A673 (cell line): ENCODE measurements around the gene PPM1E. TPM values are rescaled to one million over a fixed set of nuclear protein-coding genes. Genes with fewer than 3 reads are reported as not detected.

Source experiments
- BruUV-seq: library from RNA; stranded (reverse); fragments of 400-500 nt; replicated peaks from 2 replicates; lab custom pipeline; 2021; lab: Mats Ljungman, UMichigan
- CTCF ChIA-PET: fragments of 300-600 bp; sonication (Branson Sonifier 250); formaldehyde crosslinking; loops from one replicate; lab custom pipeline; 2022; ENCODE audit warnings: antibody characterized with exemption; lab: Charles Lee
- POLR2A ChIA-PET: fragments of 300-600 bp; sonication (Branson Sonifier 250); formaldehyde crosslinking; loops from one replicate; lab custom pipeline; 2022; ENCODE audit warnings: antibody characterized with exemption; ENCODE audit not compliant: low non-redundant PET; lab: Charles Lee
- DNase-seq: peaks from one replicate; pipeline ENCODE4 v3.0.0-alpha.2; 2015; ENCODE audit warnings: low spot score
- H3K27ac ChIP-seq: fragments of 200-600 bp; sonication (generic); 2 replicates; pipeline ENCODE4 v1.5.1; 2016; ENCODE audit warnings: mixed run types, low read depth, mild to moderate bottlenecking, mixed read lengths, antibody characterized with exemption, low read length; ENCODE audit not compliant: poor library complexity, severe bottlenecking
- H3K27me3 ChIP-seq: fragments of 200-600 bp; sonication (generic); replicated peaks from 2 replicates; pipeline ENCODE4 v1.6.1; 2017; ENCODE audit warnings: mixed run types, low read depth, mild to moderate bottlenecking, mixed read lengths, antibody characterized with exemption, low read length; ENCODE audit not compliant: insufficient read depth, poor library complexity
- H3K36me3 ChIP-seq: fragments of 200-600 bp; sonication (generic); 2 replicates; pipeline ENCODE4 v1.6.1; 2016; ENCODE audit warnings: mixed run types, mild to moderate bottlenecking, mixed read lengths, antibody characterized with exemption, low read length; ENCODE audit not compliant: insufficient read depth, poor library complexity, severe bottlenecking
- H3K4me1 ChIP-seq: fragments of 200-600 bp; sonication (generic); 2 replicates; pipeline ENCODE4 v1.6.1; 2017; ENCODE audit warnings: mixed run types, mild to moderate bottlenecking, mixed read lengths, antibody characterized with exemption, low read length; ENCODE audit not compliant: insufficient read depth, poor library complexity, severe bottlenecking
- H3K4me3 ChIP-seq: fragments of 200-600 bp; sonication (generic); 2 replicates; pipeline ENCODE4 v1.5.1; 2016; ENCODE audit warnings: low read depth, mixed run types, mild to moderate bottlenecking, mixed read lengths, low read length; ENCODE audit not compliant: poor library complexity, severe bottlenecking
- H3K9me3 ChIP-seq: fragments of 200-600 bp; sonication (generic); 2 replicates; pipeline ENCODE4 v1.6.1; 2016; ENCODE audit warnings: mixed run types, low read depth, mild to moderate bottlenecking, mixed read lengths, antibody characterized with exemption, low read length; ENCODE audit not compliant: poor library complexity, severe bottlenecking
- EZH2 ChIP-seq: fragments of 200-600 bp; sonication (generic); IDR thresholded peaks from 2 replicates; pipeline ENCODE4 v1.6.1; 2017; ENCODE audit warnings: borderline replicate concordance, low read depth, mild to moderate bottlenecking, mixed read lengths, antibody characterized with exemption, low read length; ENCODE audit not compliant: poor library complexity, severe bottlenecking
- intact Hi-C: fragments of 100-400 bp; cut with micrococcal nuclease; formaldehyde crosslinking; loops from one replicate; pipeline ENCODE4 v1.10.0; 2022; ENCODE audit not compliant: unreplicated experiment
- total RNA-seq: library from RNA; stranded (reverse); gene quantifications from 2 replicates; pipeline ENCODE4 v1.2.3, GENCODE V29; 2021
- TF ChIP-seq, protein P1 (sequence below): fragments of 300-800, 200-600 bp; sonication (generic); conservative IDR thresholded peaks from 2 replicates; pipeline ENCODE4 v1.5.1; 2017; ENCODE audit warnings: low read depth, mild to moderate bottlenecking, antibody characterized with exemption, low read length, moderate library complexity, mixed read lengths

The PPM1E gene
- total RNA-seq, 1 experiment from 2014 or later = 6.0 TPM

DNA sequence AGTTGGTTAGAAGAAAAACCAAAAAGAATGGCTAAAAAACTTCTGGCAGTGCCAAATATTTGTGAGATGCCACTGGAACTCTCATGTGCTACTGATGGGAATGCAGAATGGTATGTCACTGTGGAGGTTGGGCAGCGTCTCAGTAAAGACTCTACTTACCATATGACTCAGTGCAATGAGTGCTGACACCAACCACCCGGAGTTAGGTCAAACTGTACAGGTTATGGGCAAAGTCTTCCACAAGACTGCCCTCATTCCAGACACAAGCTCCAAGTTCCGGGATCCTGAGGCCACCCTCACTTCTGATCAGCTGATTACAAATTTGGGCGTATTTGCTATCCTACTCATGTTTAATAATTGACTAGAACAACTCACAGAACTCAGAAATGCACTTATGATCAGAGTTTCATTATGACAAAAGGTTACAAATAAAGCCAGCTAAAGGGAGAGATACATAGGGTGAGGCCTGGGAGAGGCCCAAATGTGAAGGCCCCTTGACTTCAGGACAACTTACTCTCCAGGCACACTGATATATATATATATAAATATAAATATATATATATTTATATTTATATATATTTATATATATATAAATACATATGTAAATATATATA is 236.2 kb downstream of the PPM1E start:
- ChIA-PET CTCF (no interaction called here), POLR2A (no interaction called here)
- Histone ChIP-seq H3K27ac (no peak overlapping the region), H3K27me3 (no peaks in the 10 kb centered on the region), H3K36me3 (no peaks in the 10 kb centered on the region), H3K9me3 (no peaks in the 10 kb centered on the region), H3K4me1 (peaks cover 9% of the 10 kb centered on the region), H3K4me3 (no peak overlapping the region)
- no peak for DNase-seq
- no TSS peak for BruUV-seq
- intact Hi-C loops = no loop called here
- TF ChIP-seq, protein P1, sequence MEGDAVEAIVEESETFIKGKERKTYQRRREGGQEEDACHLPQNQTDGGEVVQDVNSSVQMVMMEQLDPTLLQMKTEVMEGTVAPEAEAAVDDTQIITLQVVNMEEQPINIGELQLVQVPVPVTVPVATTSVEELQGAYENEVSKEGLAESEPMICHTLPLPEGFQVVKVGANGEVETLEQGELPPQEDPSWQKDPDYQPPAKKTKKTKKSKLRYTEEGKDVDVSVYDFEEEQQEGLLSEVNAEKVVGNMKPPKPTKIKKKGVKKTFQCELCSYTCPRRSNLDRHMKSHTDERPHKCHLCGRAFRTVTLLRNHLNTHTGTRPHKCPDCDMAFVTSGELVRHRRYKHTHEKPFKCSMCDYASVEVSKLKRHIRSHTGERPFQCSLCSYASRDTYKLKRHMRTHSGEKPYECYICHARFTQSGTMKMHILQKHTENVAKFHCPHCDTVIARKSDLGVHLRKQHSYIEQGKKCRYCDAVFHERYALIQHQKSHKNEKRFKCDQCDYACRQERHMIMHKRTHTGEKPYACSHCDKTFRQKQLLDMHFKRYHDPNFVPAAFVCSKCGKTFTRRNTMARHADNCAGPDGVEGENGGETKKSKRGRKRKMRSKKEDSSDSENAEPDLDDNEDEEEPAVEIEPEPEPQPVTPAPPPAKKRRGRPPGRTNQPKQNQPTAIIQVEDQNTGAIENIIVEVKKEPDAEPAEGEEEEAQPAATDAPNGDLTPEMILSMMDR = no peak
- TF ChIP-seq EZH2 = no peak

DNA sequence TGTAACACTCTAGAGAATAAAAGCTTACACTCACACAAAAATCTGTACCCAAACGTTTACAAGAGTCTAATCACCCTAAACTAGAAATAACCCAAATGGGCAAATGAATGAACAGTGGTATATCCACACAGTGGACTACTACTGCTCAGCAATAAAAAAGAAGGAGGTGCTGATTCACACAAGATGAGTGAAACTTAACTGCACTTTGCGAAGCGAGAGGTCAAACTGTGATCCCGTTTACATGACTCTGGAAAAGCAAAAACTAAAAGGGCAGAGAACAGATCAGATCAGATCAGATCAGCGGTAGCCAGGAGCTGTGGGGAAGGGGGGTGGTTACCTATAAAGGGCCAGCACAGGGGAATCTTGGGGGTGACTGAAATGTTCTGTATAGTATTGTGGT is 237.7 kb downstream of the PPM1E start:
- CTCF ChIA-PET = no interaction called here
- no TSS peak for BruUV-seq
- Histone ChIP-seq H3K4me1 (peaks cover 11% of the 10 kb centered on the region), H3K36me3 (no peaks in the 10 kb centered on the region), H3K9me3 (no peaks in the 10 kb centered on the region), H3K27me3 (no peaks in the 10 kb centered on the region), H3K4me3 (no peak overlapping the region), H3K27ac (peak overlapping the region; percentile 55)
- no peak for DNase-seq
- TF ChIP-seq EZH2 = no peak
- TF ChIP-seq, protein P1 = no peak
- POLR2A ChIA-PET = no interaction called here
- intact Hi-C loops = no loop called here

DNA sequence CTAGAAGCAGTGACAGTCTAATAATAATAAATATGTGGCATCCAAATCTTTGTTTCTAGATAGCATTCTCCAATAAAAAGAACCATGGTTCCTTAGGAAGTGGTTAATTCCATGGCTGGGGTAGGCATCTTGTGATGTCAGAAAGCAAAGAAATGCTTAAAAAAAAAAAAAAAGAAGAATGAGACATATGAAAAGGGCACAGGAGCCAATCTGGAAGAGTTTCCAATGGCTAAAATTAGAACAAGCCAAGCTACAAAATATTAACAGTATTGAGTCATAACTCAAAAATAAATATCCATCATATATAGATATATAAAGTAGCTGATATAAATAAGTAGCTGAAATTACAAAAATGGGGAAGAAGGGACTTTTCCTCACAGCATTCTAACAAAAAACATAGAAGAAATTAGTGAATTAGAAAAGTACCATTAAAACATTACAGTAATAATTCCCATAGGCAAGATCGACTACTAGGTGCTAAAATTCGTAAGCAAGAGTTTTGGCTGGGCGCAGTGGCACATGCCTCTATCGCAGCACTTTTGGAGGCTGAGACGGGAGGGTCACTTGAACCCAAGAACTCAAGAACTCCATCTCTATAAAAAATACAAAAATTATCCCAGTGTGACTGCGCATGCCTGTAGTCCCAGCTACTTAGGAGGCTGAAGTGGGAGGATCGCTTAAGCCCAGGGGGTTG is 239.7 kb downstream of the PPM1E start:
- intact Hi-C loops = no loop called here
- Histone ChIP-seq H3K4me3 (no peak overlapping the region), H3K4me1 (peaks cover 14% of the 10 kb centered on the region), H3K9me3 (no peaks in the 10 kb centered on the region), H3K27me3 (no peaks in the 10 kb centered on the region), H3K36me3 (no peaks in the 10 kb centered on the region), H3K27ac (no peak overlapping the region)
- no TSS peak for BruUV-seq
- no peak for DNase-seq
- TF ChIP-seq, protein P1 = no peak
- TF ChIP-seq EZH2 = no peak
- ChIA-PET POLR2A (no interaction called here), CTCF (no interaction called here)
